ENCODE data around the gene UGT1A8. TPM values are rescaled to one million over a fixed set of nuclear protein-coding genes. Genes with fewer than 3 reads are reported as not detected.
"Not testable (repeated sequence)": the region's sequence is repeated elsewhere in the genome, so short reads cannot be mapped to it uniquely, and the experiment has no call there.

Gene UGT1A8
- total RNA-seq, 1 donor from 2014 or later, result not detected

GRCh38 chr2:233655043-233655442 lies 37.6 kb downstream of the UGT1A8 start:
- H3K4me3 Mint-ChIP-seq (ENCODE audit: unreplicated experiment), result no peak overlapping the region

DNA sequence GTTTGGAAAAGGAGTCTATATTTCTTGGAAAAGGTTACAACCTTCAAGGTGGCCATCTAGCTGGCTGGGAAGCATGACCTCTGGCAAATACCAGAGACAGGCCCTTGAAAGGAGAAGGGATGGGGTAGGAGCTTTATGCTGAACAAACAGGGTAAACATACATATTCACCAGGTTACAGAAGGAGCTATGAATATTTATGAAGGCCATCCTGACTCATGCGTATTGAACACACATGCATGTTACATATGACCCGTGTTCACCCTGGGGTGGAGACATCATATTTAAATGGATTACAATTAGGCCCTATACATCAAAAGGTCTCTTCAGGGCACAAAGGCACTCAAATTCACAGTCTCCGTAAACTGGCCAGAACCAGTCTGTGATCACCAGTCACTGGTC lies 38.5 kb downstream of the UGT1A8 start:
- H3K9me3 Mint-ChIP-seq (ENCODE audit: unreplicated experiment); H3K27ac Mint-ChIP-seq (ENCODE audit: unreplicated experiment); H3K4me3 Mint-ChIP-seq (ENCODE audit: unreplicated experiment); H3K36me3 Mint-ChIP-seq (ENCODE audit: unreplicated experiment); H3K4me1 Mint-ChIP-seq (ENCODE audit: low read depth, unreplicated experiment); H3K27me3 Mint-ChIP-seq (ENCODE audit: unreplicated experiment); DNase-seq: not testable (repeated sequence)

More at GRCh38 chr2:233655043-233655442, 37.6 kb downstream of the UGT1A8 start:
- H3K9me3 Mint-ChIP-seq (ENCODE audit: unreplicated experiment), result peaks cover 2% of the 10 kb centered on the region
- DNase-seq, result no peak
- H3K27ac Mint-ChIP-seq (ENCODE audit: unreplicated experiment), result no peak overlapping the region
- no peaks in the 10 kb centered on the region for H3K27me3 Mint-ChIP-seq (ENCODE audit: unreplicated experiment)
- H3K36me3 Mint-ChIP-seq (ENCODE audit: unreplicated experiment), result no peaks in the 10 kb centered on the region
- no peaks in the 10 kb centered on the region for H3K4me1 Mint-ChIP-seq (ENCODE audit: low read depth, unreplicated experiment)
- TF ChIP-seq, protein P1, sequence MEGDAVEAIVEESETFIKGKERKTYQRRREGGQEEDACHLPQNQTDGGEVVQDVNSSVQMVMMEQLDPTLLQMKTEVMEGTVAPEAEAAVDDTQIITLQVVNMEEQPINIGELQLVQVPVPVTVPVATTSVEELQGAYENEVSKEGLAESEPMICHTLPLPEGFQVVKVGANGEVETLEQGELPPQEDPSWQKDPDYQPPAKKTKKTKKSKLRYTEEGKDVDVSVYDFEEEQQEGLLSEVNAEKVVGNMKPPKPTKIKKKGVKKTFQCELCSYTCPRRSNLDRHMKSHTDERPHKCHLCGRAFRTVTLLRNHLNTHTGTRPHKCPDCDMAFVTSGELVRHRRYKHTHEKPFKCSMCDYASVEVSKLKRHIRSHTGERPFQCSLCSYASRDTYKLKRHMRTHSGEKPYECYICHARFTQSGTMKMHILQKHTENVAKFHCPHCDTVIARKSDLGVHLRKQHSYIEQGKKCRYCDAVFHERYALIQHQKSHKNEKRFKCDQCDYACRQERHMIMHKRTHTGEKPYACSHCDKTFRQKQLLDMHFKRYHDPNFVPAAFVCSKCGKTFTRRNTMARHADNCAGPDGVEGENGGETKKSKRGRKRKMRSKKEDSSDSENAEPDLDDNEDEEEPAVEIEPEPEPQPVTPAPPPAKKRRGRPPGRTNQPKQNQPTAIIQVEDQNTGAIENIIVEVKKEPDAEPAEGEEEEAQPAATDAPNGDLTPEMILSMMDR (IDR thresholded peaks at IDR 0.05; ENCODE audit: partially characterized antibody, unreplicated experiment), result no peak

GRCh38 chr2:233656443-233656842 lies 39.0 kb downstream of the UGT1A8 start:
- TF ChIP-seq, protein P1 (IDR thresholded peaks at IDR 0.05; ENCODE audit: partially characterized antibody, unreplicated experiment), result no peak
- no peak for DNase-seq
- Mint-ChIP-seq H3K9me3 (ENCODE audit: unreplicated experiment) (peaks cover 2% of the 10 kb centered on the region), H3K27me3 (ENCODE audit: unreplicated experiment) (no peaks in the 10 kb centered on the region), H3K27ac (ENCODE audit: unreplicated experiment) (no peak overlapping the region), H3K36me3 (ENCODE audit: unreplicated experiment) (no peaks in the 10 kb centered on the region), H3K4me3 (ENCODE audit: unreplicated experiment) (no peak overlapping the region), H3K4me1 (ENCODE audit: low read depth, unreplicated experiment) (no peaks in the 10 kb centered on the region)

- no peaks in the 10 kb centered on the region for H3K27me3 Mint-ChIP-seq (ENCODE audit: unreplicated experiment)
- no peaks in the 10 kb centered on the region for H3K4me1 Mint-ChIP-seq (ENCODE audit: low read depth, unreplicated experiment)
Measured at GRCh38 chr2:233658610-233659009, 41.2 kb downstream of the UGT1A8 start.

DNA sequence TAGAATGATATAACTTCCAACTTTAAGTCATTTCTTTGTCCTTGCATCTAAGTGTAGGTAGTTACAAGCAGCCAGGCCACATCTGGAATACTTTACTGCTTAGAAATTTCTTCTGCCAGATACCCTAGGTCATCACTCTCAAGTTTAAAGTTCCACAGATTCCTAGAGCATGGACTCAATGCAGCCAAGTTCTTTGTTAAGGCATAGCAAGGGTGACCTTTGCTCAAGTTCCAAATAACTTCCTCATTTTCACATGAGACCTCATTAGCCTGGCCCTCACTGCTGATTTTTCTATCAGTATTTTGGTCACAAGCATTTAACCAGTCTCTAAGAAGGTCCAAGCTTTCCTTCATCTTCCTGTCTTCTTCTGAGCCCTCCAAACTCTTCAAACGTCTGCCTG lies 46.5 kb downstream of the UGT1A8 start:
- H3K27me3 Mint-ChIP-seq (ENCODE audit: unreplicated experiment), result no peaks in the 10 kb centered on the region
- H3K27ac Mint-ChIP-seq (ENCODE audit: unreplicated experiment), result no peak overlapping the region
- H3K36me3 Mint-ChIP-seq (ENCODE audit: unreplicated experiment), result no peaks in the 10 kb centered on the region
- no peaks in the 10 kb centered on the region for H3K4me1 Mint-ChIP-seq (ENCODE audit: low read depth, unreplicated experiment)
- TF ChIP-seq, protein P1 (IDR thresholded peaks at IDR 0.05; ENCODE audit: partially characterized antibody, unreplicated experiment), result no peak
- DNase-seq, result no peak
- peaks cover 2% of the 10 kb centered on the region for H3K9me3 Mint-ChIP-seq (ENCODE audit: unreplicated experiment)
- H3K4me3 Mint-ChIP-seq (ENCODE audit: unreplicated experiment), result no peak overlapping the region

More at GRCh38 chr2:233658610-233659009, 41.2 kb downstream of the UGT1A8 start:
- Mint-ChIP-seq H3K4me3 (ENCODE audit: unreplicated experiment) (no peak overlapping the region), H3K36me3 (ENCODE audit: unreplicated experiment) (no peaks in the 10 kb centered on the region), H3K9me3 (ENCODE audit: unreplicated experiment) (peaks cover 2% of the 10 kb centered on the region), H3K27ac (ENCODE audit: unreplicated experiment) (no peak overlapping the region)
- TF ChIP-seq, protein P1 (IDR thresholded peaks at IDR 0.05; ENCODE audit: partially characterized antibody, unreplicated experiment), result no peak
- DNase-seq, result no peak

Data from glutamatergic neuron (in vitro differentiated cells).